Left forelimb (tissue), 1 donor: Measurements from ENCODE around the gene HCN4.
"Not testable (repeated sequence)": the region's sequence is repeated elsewhere in the genome, so short reads cannot be mapped to it uniquely, and the experiment has no call there.

Source experiments
- DNase-seq: peaks from one replicate; pipeline ENCODE4 v3.0.0-alpha.2; 2018; ENCODE audit warnings: low spot score

Gene HCN4

GRCh38 chr15:73368301-73369136, at the start of gene HCN4:
TSS of gene HCN4 (minus strand) at chr15:73368958. CDS start at chr15:73368270, 688 bp downstream.
- DNase-seq, result no peak

- DNase-seq, result no peak
Observed at GRCh38 chr15:73414876-73415275, 46.1 kb upstream of the HCN4 start.

- DNase-seq, result no peak
Observed at GRCh38 chr15:73403171-73403570, 34.4 kb upstream of the HCN4 start.

- DNase-seq, result not testable (repeated sequence)
Observed at GRCh38 chr15:73400222-73400621, 31.5 kb upstream of the HCN4 start.

- DNase-seq, result no peak
Observed at GRCh38 chr15:73398861-73399260, 30.1 kb upstream of the HCN4 start.

- DNase-seq, result no peak
Observed at GRCh38 chr15:73397461-73397860, 28.7 kb upstream of the HCN4 start.

GRCh38 chr15:73395671-73396070, 26.9 kb upstream of the HCN4 start:
- no peak for DNase-seq

GRCh38 chr15:73394782-73395181, 26.0 kb upstream of the HCN4 start:
- DNase-seq, result no peak

- DNase-seq, result no peak
Observed at GRCh38 chr15:73393336-73393735, 24.6 kb upstream of the HCN4 start.

GRCh38 chr15:73392025-73392424, 23.3 kb upstream of the HCN4 start:
- no peak for DNase-seq

- DNase-seq, result no peak
Observed at GRCh38 chr15:73391128-73391872, 22.5 kb upstream of the HCN4 start.

- DNase-seq, result no peak
Observed at GRCh38 chr15:73389971-73390544, 21.3 kb upstream of the HCN4 start.

GRCh38 chr15:73389539-73389938, 20.8 kb upstream of the HCN4 start:
- DNase-seq, result no peak

- DNase-seq, result no peak
Observed at GRCh38 chr15:73388256-73388781, 19.6 kb upstream of the HCN4 start.

GRCh38 chr15:73387507-73388255, 18.9 kb upstream of the HCN4 start:
- no peak for DNase-seq

GRCh38 chr15:73386886-73387506, 18.2 kb upstream of the HCN4 start:
- DNase-seq, result no peak

- no peak for DNase-seq
Observed at GRCh38 chr15:73386238-73386637, 17.5 kb upstream of the HCN4 start.

GRCh38 chr15:73385205-73385604, 16.4 kb upstream of the HCN4 start:
- peak; percentile 26 for DNase-seq

GRCh38 chr15:73383310-73384189, 14.8 kb upstream of the HCN4 start:
- DNase-seq, result peak; percentile 34

GRCh38 chr15:73382115-73382514, 13.4 kb upstream of the HCN4 start:
- no peak for DNase-seq
